Common myeloid progenitor, CD34-positive (primary cell): ENCODE results near the gene TMEM128.
"Not testable (repeated sequence)": the region's sequence is repeated elsewhere in the genome, so short reads cannot be mapped to it uniquely, and the experiment has no call there.

ENCODE experiments used
- CTCF ChIA-PET: fragments of 350-600 bp; sonication (Branson Sonifier 250); formaldehyde crosslinking; loops from one replicate; lab custom pipeline; 2021; ENCODE audit warnings: antibody characterized with exemption; lab: Charles Lee
- POLR2A ChIA-PET: fragments of 350-600 bp; sonication (Branson Sonifier 250); formaldehyde crosslinking; loops from one replicate; lab custom pipeline; 2021; ENCODE audit warnings: antibody characterized with exemption; lab: Charles Lee
- DNase-seq, 3 donors: peaks; one replicate each; pipeline versions ENCODE4 v3.0.0 to v3.0.0-alpha.2; 2013
- H3K27ac ChIP-seq, 2 experiments: 1 replicate in 1 of 2; 2 replicates in 1 of 2; pipeline ENCODE4 v1.7.0; 2013; ENCODE audit warnings: inconsistent platforms in 2 of 2, low read length in 2 of 2, mild to moderate bottlenecking in 2 of 2, low read depth in 1 of 2, moderate library complexity in 1 of 2; ENCODE audit not compliant: severe bottlenecking in 2 of 2, insufficient read depth in 1 of 2, poor library complexity in 1 of 2
- H3K27me3 ChIP-seq, 5 experiments: replicated peaks in 2 of 5; 1 replicate in 3 of 5; 2 replicates in 2 of 5; pipeline versions ENCODE4 v1.6.1 to v1.7.0; 2013; ENCODE audit warnings: low read length in 4 of 5, mild to moderate bottlenecking in 2 of 5, moderate library complexity in 2 of 5, inconsistent platforms in 1 of 5; ENCODE audit not compliant: insufficient read depth in 5 of 5, control insufficient read depth in 4 of 5
- H3K36me3 ChIP-seq, 4 experiments: 1 replicate in 2 of 4; 2 replicates in 2 of 4; pipeline versions ENCODE4 v1.6.1 to v1.7.0; 2013; ENCODE audit warnings: low read length in 3 of 4, control low read depth in 1 of 4, mild to moderate bottlenecking in 1 of 4; ENCODE audit not compliant: control insufficient read depth in 4 of 4, insufficient read depth in 4 of 4
- H3K4me1 ChIP-seq, 4 experiments: 1 replicate in 3 of 4; 2 replicates in 1 of 4; pipeline versions ENCODE4 v1.6.1 to v1.7.1; 2013; ENCODE audit warnings: low read length in 3 of 4, mild to moderate bottlenecking in 3 of 4, control low read depth in 1 of 4, inconsistent platforms in 1 of 4, moderate library complexity in 1 of 4; ENCODE audit not compliant: control insufficient read depth in 4 of 4, insufficient read depth in 4 of 4; ENCODE audit errors: control extremely low read depth in 1 of 4
- H3K4me3 ChIP-seq, 7 experiments: 1 replicate in 4 of 7; 2 replicates in 3 of 7; pipeline versions ENCODE4 v1.5.1 to v1.7.0; 2013; ENCODE audit warnings: mild to moderate bottlenecking in 7 of 7, low read length in 6 of 7, moderate library complexity in 6 of 7, inconsistent platforms in 2 of 7, low read depth in 2 of 7, control low read depth in 1 of 7; ENCODE audit not compliant: insufficient read depth in 4 of 7, control insufficient read depth in 1 of 7; ENCODE audit errors: extremely low read depth in 1 of 7
- H3K9me3 ChIP-seq, 5 experiments: 1 replicate in 4 of 5; 2 replicates in 1 of 5; pipeline versions ENCODE4 v1.6.1 to v1.7.1; 2013; ENCODE audit warnings: low read length in 4 of 5, mild to moderate bottlenecking in 2 of 5, inconsistent platforms in 1 of 5, low read depth in 1 of 5, moderate library complexity in 1 of 5; ENCODE audit not compliant: control insufficient read depth in 4 of 5, insufficient read depth in 2 of 5; ENCODE audit errors: control extremely low read depth in 1 of 5
- WGBS: methylation state at CpG from one replicate; pipeline ENCODE4 v1.1.5; 2013; ENCODE audit not compliant: insufficient coverage; 5-methylcytosine and 5-hydroxymethylcytosine counted together

TMEM128 gene

GRCh38 chr4:4202510-4202909 lies 45.5 kb downstream of the TMEM128 start:
- POLR2A ChIA-PET = no interaction called here
- Histone ChIP-seq H3K27me3 (peaks cover 9 to 39% (median 13%) of the 10 kb centered on the region in 5 experiments), H3K9me3 (peaks cover 0 to 1% (median 0%) of the 10 kb centered on the region in 5 experiments), H3K4me3 (no peak overlapping the region), H3K4me1 (no peaks in the 10 kb centered on the region), H3K36me3 (no peaks in the 10 kb centered on the region), H3K27ac (no peak overlapping the region)
- WGBS = 100% methylated on average over 1 of the region's 4 CpGs
- CTCF ChIA-PET = no interaction called here
- no peak for DNase-seq

- Histone ChIP-seq H3K27me3 (peaks cover 0 to 27% (median 10%) of the 10 kb centered on the region in 5 experiments), H3K4me3 (no peak overlapping the region), H3K27ac (no peak overlapping the region), H3K4me1 (no peaks in the 10 kb centered on the region), H3K36me3 (no peaks in the 10 kb centered on the region), H3K9me3 (peaks cover 0 to under 1% (median 0%) of the 10 kb centered on the region in 5 experiments)
- ChIA-PET CTCF (no interaction called here), POLR2A (no interaction called here)
- 60% methylated on average over 3 of the region's 4 CpGs for WGBS
- DNase-seq = no peak
Measured at GRCh38 chr4:4200624-4201023, 47.4 kb downstream of the TMEM128 start.

- H3K27me3 ChIP-seq = peaks cover 3 to 21% (median 10%) of the 10 kb centered on the region in 5 experiments
- no peak overlapping the region for H3K4me3 ChIP-seq
- H3K36me3 ChIP-seq = no peaks in the 10 kb centered on the region
- 91% methylated on average over 3 of the region's 3 CpGs for WGBS
- H3K4me1 ChIP-seq = no peaks in the 10 kb centered on the region
- peaks cover 0 to 4% (median 0%) of the 10 kb centered on the region in 5 experiments for H3K9me3 ChIP-seq
- H3K27ac ChIP-seq = no peak overlapping the region
- CTCF ChIA-PET = no interaction called here
- POLR2A ChIA-PET = no interaction called here
- DNase-seq = no peak
Measured at GRCh38 chr4:4195354-4195753, 52.7 kb downstream of the TMEM128 start.

GRCh38 chr4:4188557-4188956 lies 59.5 kb downstream of the TMEM128 start:
- CTCF ChIA-PET, H3K27ac ChIP-seq, DNase-seq, H3K4me3 ChIP-seq, H3K9me3 ChIP-seq, H3K36me3 ChIP-seq, H3K4me1 ChIP-seq, POLR2A ChIA-PET: not testable (repeated sequence)
- peaks cover 4 to 43% (median 12%) of the 10 kb centered on the region in 5 experiments for H3K27me3 ChIP-seq
- WGBS = 100% methylated on average over 2 of the region's 3 CpGs
